GM21381 (cell line): ENCODE results near the gene CMTM2.
"Not testable (repeated sequence)": the region's sequence is repeated elsewhere in the genome, so short reads cannot be mapped to it uniquely, and the experiment has no call there.

Experiments used
- ATAC-seq: cut with Tn5 transposase; IDR thresholded peaks from one replicate; pipeline ENCODE4 v1.9.1; 2021; ENCODE audit warnings: mild to moderate bottlenecking, moderate library complexity; ENCODE audit not compliant: unreplicated experiment

The CMTM2 gene

GRCh38 chr16:66627611-66628378 is 48.5 kb downstream of the CMTM2 start:
- ATAC-seq: not testable (repeated sequence)

- no peak for ATAC-seq
Observed at GRCh38 chr16:66629856-66630255, 50.6 kb downstream of the CMTM2 start.

GRCh38 chr16:66630561-66631260 is 51.4 kb downstream of the CMTM2 start:
- not testable (repeated sequence) for ATAC-seq

DNA sequence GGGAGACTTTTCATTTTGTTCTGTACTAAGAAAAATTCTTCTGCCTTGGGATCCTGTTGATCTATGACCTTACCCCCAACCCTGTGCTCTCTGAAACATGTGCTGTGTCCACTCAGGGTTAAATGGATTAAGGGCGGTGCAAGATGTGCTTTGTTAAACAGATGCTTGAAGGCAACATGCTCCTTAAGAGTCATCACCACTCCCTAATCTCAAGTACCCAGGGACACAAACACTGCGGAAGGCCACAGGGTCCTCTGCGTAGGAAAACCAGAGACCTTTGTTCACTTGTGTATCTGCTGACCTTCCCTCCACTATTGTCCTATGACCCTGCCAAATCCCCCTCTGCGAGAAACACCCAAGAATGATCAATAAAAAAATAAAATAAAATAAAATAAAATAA is 52.3 kb downstream of the CMTM2 start:
- ATAC-seq: not testable (repeated sequence)

- ATAC-seq: no peak
Observed at GRCh38 chr16:66634527-66635196, 55.4 kb downstream of the CMTM2 start.

GRCh38 chr16:66635406-66635805 is 56.1 kb downstream of the CMTM2 start:
- ATAC-seq: no peak

- no peak for ATAC-seq
Observed at GRCh38 chr16:66636199-66636598, 56.9 kb downstream of the CMTM2 start.

GRCh38 chr16:66637806-66638205 is 58.5 kb downstream of the CMTM2 start:
- ATAC-seq: no peak
